Osteoblast (primary cell): ENCODE results near the gene CDK15. TPM values are rescaled to one million over a fixed set of nuclear protein-coding genes. Genes with fewer than 3 reads are reported as not detected.
A peak's percentile ranks its signal among the peaks of the same experiment; 100 is the strongest.

ENCODE experiments used
- DNase-seq: peaks from one replicate; pipeline ENCODE4 v3.0.0; 2011; ENCODE audit warnings: low spot score, mixed read lengths; ENCODE audit not compliant: insufficient read length; ENCODE audit errors: missing footprints
- H2AFZ ChIP-seq: 2 replicates; pipeline ENCODE4 v1.6.0; 2011; ENCODE audit warnings: mild to moderate bottlenecking, low read length
- H3K27ac ChIP-seq: 2 replicates; pipeline ENCODE4 v1.5.1; 2011; ENCODE audit warnings: mild to moderate bottlenecking, low read depth, low read length, moderate library complexity
- H3K27me3 ChIP-seq: 2 replicates; pipeline ENCODE4 v1.6.0; 2012; ENCODE audit warnings: mild to moderate bottlenecking, control low read depth, inconsistent platforms, low read length, moderate library complexity; ENCODE audit not compliant: insufficient read depth
- H3K36me3 ChIP-seq: 2 replicates; pipeline ENCODE4 v1.5.1; 2011; ENCODE audit warnings: mild to moderate bottlenecking, low read length, control low read depth, moderate library complexity; ENCODE audit not compliant: insufficient read depth
- H3K4me1 ChIP-seq: 2 replicates; pipeline ENCODE4 v1.5.1; 2011; ENCODE audit warnings: mild to moderate bottlenecking, low read length, control low read depth, moderate library complexity; ENCODE audit not compliant: insufficient read depth
- H3K4me2 ChIP-seq: 2 replicates; pipeline ENCODE4 v1.6.0; 2011; ENCODE audit warnings: mild to moderate bottlenecking, low read length; ENCODE audit not compliant: insufficient read depth
- H3K4me3 ChIP-seq: fragments of 200-600 bp; sonication (generic); 3 replicates; pipeline ENCODE4 v1.5.1; 2012; ENCODE audit warnings: mild to moderate bottlenecking, low read length, inconsistent platforms; ENCODE audit not compliant: insufficient read depth
- H3K79me2 ChIP-seq: 2 replicates; pipeline ENCODE4 v1.6.0; 2012; ENCODE audit warnings: mild to moderate bottlenecking, low read length, control low read depth, inconsistent platforms; ENCODE audit not compliant: insufficient read depth
- H3K9me3 ChIP-seq: 2 replicates; pipeline ENCODE4 v1.5.1; 2011; ENCODE audit warnings: low read depth, low read length, control low read depth
- H4K20me1 ChIP-seq: 2 replicates; pipeline ENCODE4 v1.6.0; 2012; ENCODE audit warnings: mild to moderate bottlenecking, low read length, control low read depth; ENCODE audit not compliant: insufficient read depth
- CTCF ChIP-seq: IDR thresholded peaks from 2 replicates; pipeline ENCODE4 v1.5.1; 2011; ENCODE audit warnings: mild to moderate bottlenecking, low read depth, low read length, moderate library complexity; ENCODE audit errors: extremely low read depth
- total RNA-seq: library from RNA; depleted of rRNA; stranded (reverse); fragments of >200 nt; gene quantifications from 2 replicates; pipeline ENCODE4 v1.2.3, GENCODE V29; 2012

Gene CDK15
- total RNA-seq, 1 donor, result 4.7 TPM

DNA sequence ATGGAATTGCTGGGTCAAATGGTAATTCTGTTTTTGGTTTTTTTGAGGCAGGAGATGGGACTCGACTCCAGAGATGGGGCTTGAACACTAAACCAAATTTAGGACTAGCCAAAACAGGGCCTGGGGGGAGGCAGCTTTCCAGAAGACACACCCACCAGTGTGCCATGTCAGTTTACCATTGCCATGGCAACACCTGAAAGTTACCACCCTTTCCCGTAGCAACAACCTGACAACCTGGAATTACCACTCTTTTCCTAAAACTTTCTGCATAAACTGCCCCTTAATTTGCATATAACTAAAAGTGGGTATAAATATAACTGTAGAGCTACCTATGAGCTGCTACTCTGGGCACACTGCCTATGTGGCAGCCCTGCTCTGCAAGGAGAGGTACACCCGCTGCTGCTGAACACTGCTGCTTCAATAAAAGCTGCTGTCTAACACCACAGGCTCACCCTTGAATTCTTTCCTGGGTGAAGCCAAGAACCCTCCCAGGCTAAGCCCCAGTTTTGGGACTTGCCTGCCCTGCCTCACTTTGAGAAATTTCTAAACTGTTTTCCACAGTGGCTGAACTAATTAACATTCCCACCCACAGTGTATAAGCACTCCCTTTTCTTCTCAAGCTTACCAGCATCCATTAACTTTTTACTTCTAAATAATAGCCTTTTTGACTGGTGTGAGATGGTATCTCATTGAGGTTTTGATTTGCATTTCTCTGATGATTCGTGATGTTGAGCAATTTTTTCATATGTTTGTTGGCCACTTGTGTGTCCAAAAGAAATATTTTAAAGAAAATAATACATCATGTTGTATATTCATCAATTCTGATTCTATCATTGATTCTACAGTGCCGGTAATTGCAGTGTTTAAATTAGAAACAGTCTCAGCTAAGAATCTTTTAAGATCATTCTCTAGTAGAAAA is 10.6 kb downstream of the CDK15 start:
- no peak overlapping the region for H2AFZ ChIP-seq
- no peak for DNase-seq
- H3K27ac ChIP-seq, result no peak overlapping the region
- H3K4me2 ChIP-seq, result no peak overlapping the region
- no peaks in the 10 kb centered on the region for H3K27me3 ChIP-seq
- H3K9me3 ChIP-seq, result no peaks in the 10 kb centered on the region
- H3K4me1 ChIP-seq, result no peaks in the 10 kb centered on the region
- H3K4me3 ChIP-seq, result no peak overlapping the region
- H4K20me1 ChIP-seq, result no peaks in the 10 kb centered on the region
- H3K36me3 ChIP-seq, result no peaks in the 10 kb centered on the region
- no peaks in the 10 kb centered on the region for H3K79me2 ChIP-seq
- no peak for TF ChIP-seq CTCF

GRCh38 chr2:201820383-201821007 is 14.2 kb downstream of the CDK15 start:
- no peaks in the 10 kb centered on the region for H3K9me3 ChIP-seq
- H3K79me2 ChIP-seq, result no peaks in the 10 kb centered on the region
- peak overlapping the region; percentile 60 for H2AFZ ChIP-seq
- no peaks in the 10 kb centered on the region for H4K20me1 ChIP-seq
- DNase-seq, result peak; percentile 58
- no peaks in the 10 kb centered on the region for H3K27me3 ChIP-seq
- H3K36me3 ChIP-seq, result no peaks in the 10 kb centered on the region
- no peak overlapping the region for H3K27ac ChIP-seq
- no peak for TF ChIP-seq CTCF
- H3K4me1 ChIP-seq, result no peaks in the 10 kb centered on the region
- no peak overlapping the region for H3K4me3 ChIP-seq
- no peak overlapping the region for H3K4me2 ChIP-seq

DNA sequence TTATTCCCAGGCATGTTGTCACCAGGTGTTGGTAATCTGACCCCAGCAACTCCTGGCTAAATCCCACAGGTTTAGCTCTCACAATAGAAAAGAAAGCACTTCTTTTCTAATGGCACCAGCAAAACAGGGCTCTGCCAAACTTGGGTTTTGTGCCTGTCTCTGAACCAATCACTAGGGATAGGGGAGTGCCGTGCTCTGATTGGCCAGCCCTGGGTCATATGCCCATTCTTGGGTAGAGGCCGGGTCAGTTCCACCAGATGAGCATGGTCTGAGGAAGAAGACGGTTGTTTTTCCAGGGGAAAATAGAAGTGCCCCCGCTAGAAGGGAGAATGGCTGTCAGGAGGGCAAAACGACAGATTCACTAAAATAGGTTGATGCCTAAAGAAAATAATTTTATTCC is 14.7 kb downstream of the CDK15 start:
- H3K4me2 ChIP-seq, result no peak overlapping the region
- no peaks in the 10 kb centered on the region for H4K20me1 ChIP-seq
- no peaks in the 10 kb centered on the region for H3K79me2 ChIP-seq
- H3K36me3 ChIP-seq, result no peaks in the 10 kb centered on the region
- no peaks in the 10 kb centered on the region for H3K27me3 ChIP-seq
- H3K27ac ChIP-seq, result no peak overlapping the region
- no peaks in the 10 kb centered on the region for H3K4me1 ChIP-seq
- TF ChIP-seq CTCF, result no peak
- H3K4me3 ChIP-seq, result no peak overlapping the region
- no peaks in the 10 kb centered on the region for H3K9me3 ChIP-seq
- no peak overlapping the region for H2AFZ ChIP-seq
- no peak for DNase-seq

GRCh38 chr2:201824212-201824611 is 17.9 kb downstream of the CDK15 start:
- Histone ChIP-seq H3K4me1 (peaks cover 9% of the 10 kb centered on the region), H3K4me3 (no peak overlapping the region), H3K79me2 (no peaks in the 10 kb centered on the region), H3K9me3 (no peaks in the 10 kb centered on the region), H3K36me3 (no peaks in the 10 kb centered on the region), H3K27ac (no peak overlapping the region), H4K20me1 (no peaks in the 10 kb centered on the region), H3K27me3 (no peaks in the 10 kb centered on the region), H2AFZ (no peak overlapping the region), H3K4me2 (no peak overlapping the region)
- no peak for TF ChIP-seq CTCF
- DNase-seq, result no peak
